HG02840 (cell line): ENCODE measurements around the gene GPR152.
"Not testable (repeated sequence)": the region's sequence is repeated elsewhere in the genome, so short reads cannot be mapped to it uniquely, and the experiment has no call there.

Experiments
- ATAC-seq: cut with Tn5 transposase; IDR thresholded peaks from one replicate; pipeline ENCODE4 v1.9.1; 2021; ENCODE audit warnings: mild to moderate bottlenecking, moderate library complexity, moderate number of reproducible peaks; ENCODE audit not compliant: unreplicated experiment, low FRiP score

GPR152 gene

DNA sequence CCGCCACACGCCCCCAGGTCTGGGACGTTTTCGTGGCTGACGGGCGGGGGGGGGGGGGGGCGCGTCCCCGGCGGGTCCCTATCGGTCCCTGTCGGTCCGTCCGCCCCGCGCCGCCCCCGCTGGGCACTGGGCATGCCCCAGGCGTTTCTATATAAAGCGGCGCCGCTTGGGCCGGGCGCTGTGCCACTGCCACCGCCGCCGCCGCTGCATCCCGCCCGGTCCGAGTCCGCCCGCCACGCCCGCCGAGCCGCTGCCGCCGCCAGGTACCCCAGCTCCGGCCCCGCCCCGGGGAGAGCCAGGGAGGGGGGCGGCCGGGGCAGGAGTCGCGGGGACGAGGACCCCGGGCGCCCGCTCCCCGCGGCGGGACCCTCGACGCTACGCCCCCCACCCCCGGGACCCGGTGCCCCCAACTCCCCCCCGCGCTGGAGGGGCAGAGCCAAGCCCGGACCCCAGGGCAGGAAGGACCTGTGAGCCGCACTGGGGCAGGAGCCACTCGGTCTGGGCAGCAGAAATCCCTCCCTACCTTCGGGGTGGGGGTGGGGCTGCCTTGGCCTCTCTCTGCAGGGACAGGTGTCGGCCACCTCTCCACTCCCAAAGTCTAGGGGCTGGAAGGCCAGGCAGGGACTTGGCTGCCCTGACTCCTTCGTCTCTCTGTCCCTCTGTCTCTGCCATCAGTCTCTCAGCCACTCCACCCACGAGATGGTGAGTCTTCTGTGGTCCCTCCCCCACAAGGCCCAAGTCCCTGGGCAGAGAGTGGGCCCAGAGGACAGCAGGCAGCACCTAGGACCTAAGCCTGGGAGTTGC lies 36.8 kb downstream of the GPR152 start, which contains the start of gene CARNS1:
TSS of gene CARNS1 (plus strand) at position 178 of the 804 bp plus-strand sequence. CDS start at position 700, 522 bp downstream.
- no peak for ATAC-seq

GRCh38 chr11:67413266-67413849 lies 39.2 kb downstream of the GPR152 start:
- no peak for ATAC-seq

- ATAC-seq: no peak
These were observed 39.9 kb downstream of the GPR152 start for GRCh38 chr11:67412495-67413179.

DNA sequence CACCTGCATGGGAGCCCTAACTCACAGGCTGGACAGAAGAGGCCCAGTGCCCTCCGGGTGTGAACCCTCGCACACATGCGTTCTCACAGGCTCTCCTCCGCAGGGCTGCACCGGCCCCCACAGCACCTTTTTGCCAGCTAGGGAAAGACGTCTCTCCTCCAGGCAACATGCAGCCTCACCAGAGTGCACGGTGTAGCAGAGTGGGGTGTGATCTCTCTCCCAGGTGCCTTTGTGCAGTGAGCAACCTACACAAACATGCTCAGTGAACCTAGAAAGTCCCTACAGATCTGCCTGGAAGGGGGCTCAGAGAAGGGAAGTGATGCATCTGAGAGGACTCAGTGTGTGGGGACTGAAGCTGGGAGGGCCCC lies 40.8 kb downstream of the GPR152 start:
- ATAC-seq: no peak

GRCh38 chr11:67410984-67411784 lies 41.3 kb downstream of the GPR152 start:
- no peak for ATAC-seq

DNA sequence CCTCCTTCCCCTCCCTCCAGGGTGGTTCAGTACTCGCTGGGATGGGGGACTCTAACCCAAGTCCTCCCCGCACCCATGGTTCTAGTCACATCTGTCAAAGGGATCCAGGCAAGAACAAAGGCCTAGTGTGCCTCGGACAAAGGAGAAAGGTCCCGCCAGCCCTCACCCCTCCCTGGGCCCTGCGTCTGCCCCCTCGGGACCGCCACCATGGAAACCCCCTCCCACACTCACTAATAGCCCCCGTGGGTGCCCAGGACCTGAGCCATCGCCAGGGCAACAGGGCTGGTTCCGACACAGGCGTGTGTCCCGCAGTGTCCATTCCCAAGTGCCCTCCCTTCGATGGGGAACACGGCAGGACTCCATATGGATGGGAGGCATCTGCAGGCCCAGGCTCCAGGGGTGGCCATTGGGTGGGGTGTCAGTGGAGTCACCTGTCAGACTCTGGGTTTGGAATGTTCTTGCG lies 42.1 kb downstream of the GPR152 start:
- no peak for ATAC-seq

DNA sequence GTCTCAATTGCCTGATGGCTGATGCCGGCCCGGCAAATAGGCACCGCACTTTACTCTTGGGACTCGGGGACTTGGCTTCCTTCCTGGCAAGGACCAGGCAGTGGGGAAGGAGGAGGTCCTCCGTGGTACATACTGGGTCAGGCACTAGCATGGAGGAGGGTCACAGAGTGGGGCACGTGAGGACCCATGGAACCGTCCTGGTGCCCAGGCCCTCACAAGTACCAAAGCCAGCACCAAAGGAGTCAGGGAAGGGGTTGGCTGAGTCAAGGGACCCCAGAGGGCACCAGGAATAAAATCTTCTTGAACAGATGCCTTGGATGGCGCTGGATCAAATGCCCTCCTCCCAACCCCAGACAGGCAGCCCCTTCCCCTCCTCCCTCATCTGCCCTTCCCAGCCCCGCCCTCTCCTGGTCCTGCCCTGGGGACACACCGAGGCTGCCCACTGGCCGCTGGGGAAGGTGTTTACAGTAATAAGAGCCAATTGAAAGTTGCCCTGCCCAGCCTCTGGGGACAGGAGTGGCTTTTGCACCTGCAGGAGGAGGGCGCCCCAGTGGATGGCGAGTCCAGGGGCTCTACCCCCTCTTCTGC lies 42.7 kb downstream of the GPR152 start:
- no peak for ATAC-seq

GRCh38 chr11:67409261-67409666 lies 43.3 kb downstream of the GPR152 start:
- ATAC-seq: no peak

GRCh38 chr11:67408437-67409200 lies 43.9 kb downstream of the GPR152 start:
- no peak for ATAC-seq

- no peak for ATAC-seq
These were observed 44.8 kb downstream of the GPR152 start for GRCh38 chr11:67407688-67408163.

GRCh38 chr11:67406969-67407687 lies 45.4 kb downstream of the GPR152 start:
- no peak for ATAC-seq

DNA sequence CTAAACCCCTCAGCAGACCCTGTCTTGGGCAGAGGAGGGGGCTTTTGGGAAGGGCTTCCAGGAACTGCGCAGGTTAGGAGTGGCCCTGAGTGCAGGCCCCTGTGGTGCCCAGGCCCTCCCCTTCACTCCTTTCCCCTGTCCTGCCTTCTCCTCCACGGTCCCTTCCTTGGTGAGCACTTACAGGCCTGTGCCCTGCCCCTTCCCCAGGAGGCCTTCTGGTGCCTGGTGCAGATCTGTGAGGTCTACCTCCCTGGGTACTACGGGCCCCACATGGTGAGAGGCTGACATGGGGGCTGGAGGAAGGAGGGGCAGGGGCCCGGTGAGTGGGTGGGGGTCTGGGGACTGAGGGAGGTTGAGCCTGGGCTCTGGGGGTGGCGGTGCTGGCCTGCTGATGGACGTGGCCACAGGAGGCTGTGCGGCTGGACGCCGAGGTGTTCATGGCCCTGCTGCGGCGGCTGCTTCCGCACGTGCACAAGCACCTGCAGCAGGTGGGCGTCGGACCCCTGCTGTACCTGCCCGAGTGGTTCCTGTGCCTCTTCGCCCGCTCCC lies 46.0 kb downstream of the GPR152 start:
- no peak for ATAC-seq

DNA sequence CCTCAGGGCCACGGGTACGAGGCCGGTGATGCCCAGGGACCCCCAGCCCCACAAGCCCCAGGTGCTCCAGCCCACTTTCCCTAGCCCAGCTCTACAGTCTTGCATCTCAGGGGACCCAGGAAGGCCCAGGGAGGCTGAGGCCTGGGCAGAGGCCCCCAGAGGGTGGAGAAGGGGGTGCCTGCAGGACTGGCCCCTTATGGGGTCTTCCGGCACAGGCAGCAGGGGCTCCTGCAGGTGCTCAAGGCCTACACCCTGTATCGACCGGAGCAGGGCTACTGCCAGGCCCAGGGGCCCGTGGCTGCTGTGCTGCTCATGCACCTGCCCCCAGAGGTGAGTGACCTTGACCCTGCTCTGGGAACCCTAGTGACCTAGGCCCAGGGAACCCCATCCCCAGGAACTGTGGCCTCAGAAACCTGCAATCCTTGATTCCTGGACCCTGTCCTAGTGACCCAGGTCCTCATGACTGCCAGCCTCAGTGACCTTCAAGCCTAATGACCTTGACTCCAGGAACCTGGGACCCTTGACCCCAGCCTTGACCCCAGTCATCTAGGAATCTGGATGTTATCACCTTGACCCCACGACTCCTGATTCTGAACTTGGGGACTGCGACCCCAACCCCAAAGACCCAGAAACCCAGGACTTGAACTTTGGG lies 46.7 kb downstream of the GPR152 start:
- ATAC-seq: no peak

- ATAC-seq: no peak
These were observed 47.3 kb downstream of the GPR152 start for GRCh38 chr11:67405196-67405567.

- ATAC-seq: no peak
These were observed 47.9 kb downstream of the GPR152 start for GRCh38 chr11:67404515-67405195.

- ATAC-seq: not testable (repeated sequence)
These were observed 49.4 kb downstream of the GPR152 start for GRCh38 chr11:67403085-67403484.

DNA sequence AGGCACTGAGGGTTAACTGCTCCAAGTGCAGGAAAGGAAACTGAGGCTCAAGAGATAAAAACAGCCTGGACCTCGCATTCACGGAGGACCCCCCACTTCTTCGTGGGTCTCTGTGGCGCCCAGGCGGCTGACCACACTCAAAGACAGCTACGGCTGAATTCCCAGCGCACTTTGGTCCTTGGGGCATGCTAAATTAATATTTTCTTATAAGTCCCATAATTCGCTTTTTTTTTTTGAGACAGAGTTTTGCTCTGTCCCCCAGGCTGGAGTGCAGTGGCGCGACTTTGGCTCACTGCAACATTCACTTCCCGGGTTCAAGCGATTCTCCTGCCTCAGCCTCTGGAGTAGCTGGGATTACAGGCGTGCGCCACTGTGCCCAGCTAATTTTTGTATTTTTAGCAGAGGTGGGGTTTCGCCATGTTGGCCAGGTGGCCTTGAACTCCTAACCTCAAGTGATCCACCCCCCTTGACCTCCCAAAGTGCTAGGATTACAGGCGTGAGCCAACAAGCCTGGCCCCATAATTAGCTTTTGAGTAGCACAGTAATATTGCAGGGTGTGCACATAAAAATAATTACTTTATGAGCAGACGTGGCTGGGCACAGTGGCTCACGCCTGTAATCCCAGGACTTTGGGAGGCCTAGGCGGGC lies 50.2 kb downstream of the GPR152 start:
- not testable (repeated sequence) for ATAC-seq
